DOHH2 (cell line): ENCODE data around the gene TTN.

Experiments used
- CTCF ChIP-seq: fragments of 200-600 bp; sonication (generic); IDR thresholded peaks from one replicate; pipeline ENCODE4 v1.5.1; 2014; ENCODE audit warnings: antibody characterized with exemption, mild to moderate bottlenecking, low read depth, low read length; ENCODE audit not compliant: poor library complexity, severe bottlenecking
- EZH2phosphoT487 ChIP-seq: fragments of 200-600 bp; sonication (generic); IDR thresholded peaks from 2 replicates; pipeline ENCODE4 v1.6.1; 2017; ENCODE audit warnings: borderline replicate concordance, mild to moderate bottlenecking, antibody characterized with exemption, low read length, moderate library complexity, mixed read lengths

- TF ChIP-seq CTCF (no peak), EZH2phosphoT487 (no peak)
These were observed 18.0 kb upstream of the TTN start for GRCh38 chr2:178825183-178825582.
